Upper lobe of right lung (tissue), 1 donor: ENCODE data around the gene MMP24OS. TPM values are rescaled to one million over a fixed set of nuclear protein-coding genes. Genes with fewer than 3 reads are reported as not detected.

Experiments
- ATAC-seq: fragments of 200-7000 bp; cut with Tn5 transposase; one replicate; pipeline ENCODE4 v1.9.1; 2020; ENCODE audit warnings: mild to moderate bottlenecking, moderate library complexity
- DNase-seq: peaks from one replicate; pipeline ENCODE4 v3.0.0-alpha.2; 2020
- H3K27ac ChIP-seq: fragments of 200-600 bp; one replicate; pipeline ENCODE4 v1.8.0; 2022
- H3K27me3 ChIP-seq: fragments of 200-600 bp; one replicate; pipeline ENCODE4 v1.8.0; 2022; ENCODE audit warnings: mild to moderate bottlenecking
- H3K36me3 ChIP-seq: fragments of 200-600 bp; one replicate; pipeline ENCODE4 v1.8.0; 2022
- H3K4me1 ChIP-seq: fragments of 200-600 bp; one replicate; pipeline ENCODE4 v1.8.0; 2022
- H3K4me3 ChIP-seq: fragments of 200-600 bp; one replicate; pipeline ENCODE4 v1.8.0; 2022; ENCODE audit warnings: mild to moderate bottlenecking
- H3K9me3 ChIP-seq: fragments of 200-600 bp; one replicate; pipeline ENCODE4 v1.8.0; 2022
- intact Hi-C: fragments of 100-400 bp; cut with DNase I; formaldehyde crosslinking; loops from one replicate; pipeline ENCODE4 v1.11.0; 2022
- total RNA-seq: library from RNA; stranded (reverse); fragmentation: NEBNext Ultra II Directional; extraction: Animal tissue kit (Norgen Biotek cat#: 25700); gene quantifications from one replicate; pipeline ENCODE4 v1.2.1, GENCODE V29; 2021
- TF ChIP-seq, protein P1 (sequence below): fragments of 200-600 bp; IDR thresholded peaks from one replicate; pipeline ENCODE4 v1.8.0; 2022; ENCODE audit warnings: antibody characterized with exemption
- donor health status: DM: no; HTN: yes; CAD: no; lungs with severe emphysema.

The MMP24OS gene
- total RNA-seq, 1 donor from 2014 or later = 85.2 TPM

DNA sequence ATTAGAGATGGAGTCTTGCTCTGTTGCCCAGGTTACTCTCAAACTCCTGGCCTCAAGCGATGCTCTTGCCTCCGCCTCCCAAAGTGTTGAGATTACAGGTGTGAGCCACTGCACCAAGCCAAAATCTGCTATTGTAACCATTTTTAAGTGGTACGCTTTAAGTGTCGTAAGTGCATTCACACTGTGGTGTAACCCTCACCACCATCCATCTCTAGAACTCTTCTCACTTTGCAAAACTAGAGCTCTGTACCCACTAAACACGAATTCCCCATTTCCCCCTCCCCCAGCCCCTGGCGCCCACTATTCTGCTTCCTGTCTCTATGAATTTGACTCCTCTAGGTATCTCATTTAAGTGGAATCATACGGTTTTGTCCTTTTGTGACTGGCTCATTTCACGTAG is 17.1 kb upstream of the MMP24OS start:
- Histone ChIP-seq H3K9me3 (no peaks in the 10 kb centered on the region), H3K36me3 (no peaks in the 10 kb centered on the region), H3K4me3 (no peak overlapping the region), H3K27me3 (peaks cover 13% of the 10 kb centered on the region), H3K27ac (no peak overlapping the region), H3K4me1 (no peaks in the 10 kb centered on the region)
- DNase-seq = no peak
- TF ChIP-seq, protein P1, sequence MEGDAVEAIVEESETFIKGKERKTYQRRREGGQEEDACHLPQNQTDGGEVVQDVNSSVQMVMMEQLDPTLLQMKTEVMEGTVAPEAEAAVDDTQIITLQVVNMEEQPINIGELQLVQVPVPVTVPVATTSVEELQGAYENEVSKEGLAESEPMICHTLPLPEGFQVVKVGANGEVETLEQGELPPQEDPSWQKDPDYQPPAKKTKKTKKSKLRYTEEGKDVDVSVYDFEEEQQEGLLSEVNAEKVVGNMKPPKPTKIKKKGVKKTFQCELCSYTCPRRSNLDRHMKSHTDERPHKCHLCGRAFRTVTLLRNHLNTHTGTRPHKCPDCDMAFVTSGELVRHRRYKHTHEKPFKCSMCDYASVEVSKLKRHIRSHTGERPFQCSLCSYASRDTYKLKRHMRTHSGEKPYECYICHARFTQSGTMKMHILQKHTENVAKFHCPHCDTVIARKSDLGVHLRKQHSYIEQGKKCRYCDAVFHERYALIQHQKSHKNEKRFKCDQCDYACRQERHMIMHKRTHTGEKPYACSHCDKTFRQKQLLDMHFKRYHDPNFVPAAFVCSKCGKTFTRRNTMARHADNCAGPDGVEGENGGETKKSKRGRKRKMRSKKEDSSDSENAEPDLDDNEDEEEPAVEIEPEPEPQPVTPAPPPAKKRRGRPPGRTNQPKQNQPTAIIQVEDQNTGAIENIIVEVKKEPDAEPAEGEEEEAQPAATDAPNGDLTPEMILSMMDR = no peak
- no peak for ATAC-seq
- intact Hi-C loops = no loop called here

DNA sequence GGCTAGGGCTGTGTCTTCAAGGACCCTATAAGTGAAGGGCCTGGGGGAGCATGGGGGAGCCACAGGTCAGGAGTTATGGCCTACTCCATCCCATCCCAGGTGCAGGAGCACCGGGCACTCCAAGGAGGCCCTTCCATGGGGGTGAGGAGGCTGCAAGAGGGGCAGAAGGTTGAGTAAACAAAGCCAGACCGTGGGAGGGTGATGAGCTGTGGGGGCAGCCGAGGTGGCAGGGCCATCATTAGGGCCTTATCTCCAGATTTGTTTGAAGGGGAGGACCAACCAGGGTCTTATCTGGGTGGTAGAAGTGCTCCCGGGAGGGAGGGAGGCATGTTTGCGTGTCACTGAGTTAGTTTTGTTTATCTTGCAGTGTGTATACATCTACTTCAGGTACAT is 16.4 kb upstream of the MMP24OS start:
- DNase-seq = peak; percentile 37
- intact Hi-C loops = no loop called here

DNA sequence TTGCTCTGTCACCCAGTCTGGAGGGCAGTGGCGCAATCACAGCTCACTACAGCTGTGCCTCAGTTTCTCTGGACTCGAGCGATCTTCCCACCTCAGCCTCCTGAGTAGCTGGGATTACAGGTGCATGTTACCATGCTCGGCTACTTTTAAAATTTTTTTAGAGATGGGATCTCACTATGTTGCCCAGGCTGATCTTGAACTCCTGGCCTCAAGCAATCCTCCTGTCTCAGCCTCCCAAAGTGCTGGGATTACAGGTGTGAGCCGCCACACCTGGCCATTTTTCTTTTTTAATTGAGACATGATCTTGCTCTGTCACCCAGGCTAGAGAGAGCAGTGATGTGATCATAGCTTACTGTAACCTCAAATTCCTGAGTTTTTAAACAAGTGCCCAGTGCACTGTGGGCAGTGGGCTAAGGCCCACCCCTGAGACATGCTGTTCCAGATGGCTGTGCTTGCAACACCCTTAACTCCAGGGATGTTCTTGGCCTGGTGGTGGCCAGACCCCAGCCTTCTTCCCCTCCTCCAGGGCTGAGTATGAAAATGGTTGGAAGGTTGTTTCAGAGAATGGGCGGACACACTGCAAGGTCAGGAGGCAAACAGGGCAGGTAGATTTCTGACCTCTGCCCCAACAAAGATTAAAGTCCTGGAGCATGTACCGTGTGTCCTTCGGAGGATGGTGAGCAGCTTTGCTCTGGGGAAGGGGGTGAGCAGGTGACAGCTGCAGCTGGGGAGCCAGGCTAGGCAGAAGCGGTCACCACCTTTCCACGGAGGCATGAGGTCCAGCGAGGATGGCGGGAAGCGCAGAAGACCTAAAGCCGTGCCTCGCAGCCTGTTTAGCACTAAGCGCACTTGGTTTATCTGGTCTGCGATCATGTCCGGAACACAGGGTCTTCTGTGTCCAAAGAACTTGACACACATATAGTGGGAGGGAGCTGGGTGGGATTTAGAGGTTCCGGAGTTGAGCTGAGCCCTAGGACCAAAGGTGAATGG is 15.7 kb upstream of the MMP24OS start:
- intact Hi-C loops = no loop called here
- H3K36me3 ChIP-seq = no peaks in the 10 kb centered on the region
- peak; percentile 32 for DNase-seq
- TF ChIP-seq, protein P1 = no peak
- H3K4me3 ChIP-seq = no peak overlapping the region
- no peak overlapping the region for H3K27ac ChIP-seq
- H3K9me3 ChIP-seq = no peaks in the 10 kb centered on the region
- no peak for ATAC-seq
- no peaks in the 10 kb centered on the region for H3K4me1 ChIP-seq
- H3K27me3 ChIP-seq = peaks cover 13% of the 10 kb centered on the region

More for the DNA sequence above, 16.4 kb upstream of the MMP24OS start:
- Histone ChIP-seq H3K4me1 (no peaks in the 10 kb centered on the region), H3K36me3 (no peaks in the 10 kb centered on the region), H3K4me3 (no peak overlapping the region), H3K9me3 (no peaks in the 10 kb centered on the region), H3K27ac (no peak overlapping the region), H3K27me3 (peaks cover 13% of the 10 kb centered on the region)
- TF ChIP-seq, protein P1 = no peak
- ATAC-seq = no peak

DNA sequence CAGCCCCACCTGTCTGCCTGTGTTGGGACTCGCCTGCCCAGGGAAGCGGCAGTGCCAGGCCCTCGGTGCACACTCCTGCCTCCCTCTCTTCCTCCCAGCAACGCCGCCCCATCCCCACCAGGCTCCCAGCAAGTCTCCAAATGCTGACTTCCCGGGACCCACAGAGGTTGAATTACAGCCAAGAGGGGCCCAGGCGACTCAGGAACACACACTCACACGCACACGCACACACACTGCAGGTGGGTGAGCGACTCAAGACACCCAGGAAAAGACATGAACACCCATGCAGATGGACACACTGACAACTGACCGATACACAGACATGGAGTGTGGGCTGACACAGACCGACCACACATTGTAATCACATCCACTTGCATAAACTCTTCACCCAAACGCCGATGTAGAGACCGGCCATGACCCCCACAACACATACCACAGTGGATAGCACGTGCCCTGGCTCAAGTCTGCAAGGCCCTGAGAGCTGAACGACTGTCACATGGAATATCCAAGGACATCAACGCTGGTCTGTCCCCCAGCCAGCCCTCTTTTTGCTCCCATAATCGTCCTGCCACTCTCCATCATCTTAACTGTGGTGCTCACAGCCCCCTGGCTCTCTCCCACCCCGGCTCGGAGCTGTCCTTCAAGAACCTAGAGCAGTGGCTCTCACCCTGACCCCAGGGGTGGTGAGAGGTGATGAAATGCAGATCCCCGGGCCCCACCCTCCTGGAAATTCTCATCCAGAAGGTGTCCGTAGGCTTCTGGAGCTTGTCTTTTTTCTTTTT is 14.8 kb upstream of the MMP24OS start:
- ATAC-seq (no peak), DNase-seq (no peak)
- peaks cover 13% of the 10 kb centered on the region for H3K27me3 ChIP-seq
- no peaks in the 10 kb centered on the region for H3K9me3 ChIP-seq
- no peaks in the 10 kb centered on the region for H3K4me1 ChIP-seq
- TF ChIP-seq, protein P1 = no peak
- H3K27ac ChIP-seq = no peak overlapping the region
- H3K4me3 ChIP-seq = no peak overlapping the region
- intact Hi-C loops = no loop called here
- no peaks in the 10 kb centered on the region for H3K36me3 ChIP-seq

DNA sequence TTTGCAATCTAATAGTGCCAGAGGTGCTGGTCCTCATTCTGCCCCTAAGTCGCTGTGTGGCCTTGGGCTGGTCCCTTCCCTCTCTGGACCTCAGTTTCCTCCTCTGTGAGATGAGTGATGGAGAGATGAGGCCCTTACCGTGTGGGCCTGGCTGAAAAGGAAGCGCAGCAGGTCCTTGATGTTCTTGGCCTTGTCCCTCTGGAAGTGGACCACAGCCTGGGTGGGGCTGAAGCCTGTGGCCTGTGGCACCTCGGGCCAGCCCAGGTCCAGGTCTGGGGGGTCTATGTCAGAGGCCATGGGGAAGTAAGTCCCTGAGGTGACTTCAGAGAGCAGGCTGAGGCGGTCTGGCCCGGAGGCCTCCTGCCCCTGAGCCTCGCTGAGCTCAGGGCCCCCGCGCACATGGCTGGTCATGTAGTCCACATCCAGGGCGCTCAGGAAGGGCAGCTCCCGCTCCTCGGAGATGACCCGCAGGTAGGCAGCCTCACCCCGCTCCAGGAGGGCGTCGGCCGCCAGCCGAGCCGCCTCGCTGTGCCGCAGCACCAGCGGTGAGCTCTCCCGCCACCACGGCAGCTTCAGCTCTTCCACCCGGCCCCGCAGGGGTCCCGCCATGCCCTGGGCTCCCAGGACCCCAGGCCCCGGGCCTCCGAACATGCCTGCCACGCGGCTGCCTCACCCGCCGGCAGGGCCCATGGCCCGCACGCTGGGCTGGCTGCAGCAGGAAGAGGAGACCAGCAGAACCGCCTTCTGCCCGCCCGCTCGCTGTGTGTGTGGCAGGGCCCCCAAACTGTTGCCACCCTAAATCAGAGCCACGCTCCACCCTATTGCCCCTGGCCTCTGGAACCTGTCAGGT is 14.0 kb upstream of the MMP24OS start, which contains the start of gene FAM83C:
Gene FAM83C (minus strand): TSS at position 772 of the 850 bp plus-strand sequence. CDS start 121 bp downstream, at position 651.
- ATAC-seq = no peak
- TF ChIP-seq, protein P1 = no peak
- peaks cover 13% of the 10 kb centered on the region for H3K27me3 ChIP-seq
- no peaks in the 10 kb centered on the region for H3K4me1 ChIP-seq
- intact Hi-C loops = no loop called here
- no peak within 1 kb of the TSS for H3K4me3 ChIP-seq
- no peaks in the 10 kb centered on the region for H3K36me3 ChIP-seq
- H3K9me3 ChIP-seq = no peaks in the 10 kb centered on the region
- H3K27ac ChIP-seq = no peak within 1 kb of the TSS
- no peak for DNase-seq
